GM19025 (cell line): ENCODE results near the gene ASAP2.

ENCODE experiments used
- ATAC-seq: cut with Tn5 transposase; IDR thresholded peaks from one replicate; pipeline ENCODE4 v1.9.1; 2021; ENCODE audit warnings: mild to moderate bottlenecking, low read depth, moderate library complexity; ENCODE audit not compliant: unreplicated experiment

The ASAP2 gene

DNA sequence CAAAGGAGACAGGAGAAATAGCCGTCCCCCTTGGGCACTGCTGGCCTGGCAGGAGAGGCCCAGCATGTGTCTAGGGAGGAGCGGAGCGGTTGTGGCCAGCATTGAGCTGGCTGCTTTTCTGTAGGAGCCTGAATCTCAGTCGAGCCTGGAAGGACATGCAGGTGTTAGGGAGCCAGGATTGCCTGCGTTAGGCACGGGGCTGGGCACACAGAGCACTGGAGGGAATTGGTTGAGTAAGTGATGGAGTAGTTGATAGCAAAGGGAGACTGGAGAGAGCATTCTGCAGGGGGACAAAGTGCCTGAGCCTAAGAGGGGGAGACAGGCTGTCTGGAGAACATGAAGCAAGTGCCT lies 22.8 kb downstream of the ASAP2 start:
- no peak for ATAC-seq

DNA sequence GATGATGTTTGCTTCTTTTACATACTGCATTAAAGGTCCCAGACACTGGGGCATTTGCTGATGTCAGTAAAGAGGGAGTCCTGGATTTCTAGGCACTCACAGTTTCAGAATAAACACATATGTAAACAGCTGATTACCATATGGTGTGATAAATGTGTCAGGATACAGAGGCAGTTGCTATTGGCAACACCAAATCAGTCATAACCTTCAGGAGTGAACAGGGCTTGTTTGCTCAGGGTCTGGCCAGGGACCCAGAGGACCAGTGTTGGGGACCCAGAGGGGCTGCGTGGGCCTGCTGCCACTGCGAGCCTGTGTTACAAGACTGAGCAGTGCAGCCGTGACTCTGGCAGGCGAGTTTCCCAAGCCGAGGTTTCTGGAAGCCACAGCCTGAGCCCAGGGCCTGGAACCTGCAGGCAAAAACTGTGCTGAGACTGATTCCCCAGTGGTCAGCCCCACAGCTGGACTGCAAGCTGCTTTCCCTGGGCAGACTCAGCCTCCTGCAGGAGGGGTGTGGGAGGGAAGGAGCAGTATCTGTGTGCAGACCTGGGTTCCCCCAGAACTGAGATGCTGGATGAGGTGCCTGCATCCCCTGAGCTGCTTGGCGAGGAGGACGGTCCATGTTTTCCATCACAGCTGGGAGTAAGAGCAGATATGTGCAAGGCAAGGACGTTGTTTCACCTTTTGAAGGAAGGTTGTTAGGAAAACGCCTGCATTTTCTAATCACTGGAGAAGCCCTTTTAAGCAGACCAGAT lies 23.6 kb downstream of the ASAP2 start:
- ATAC-seq = no peak

DNA sequence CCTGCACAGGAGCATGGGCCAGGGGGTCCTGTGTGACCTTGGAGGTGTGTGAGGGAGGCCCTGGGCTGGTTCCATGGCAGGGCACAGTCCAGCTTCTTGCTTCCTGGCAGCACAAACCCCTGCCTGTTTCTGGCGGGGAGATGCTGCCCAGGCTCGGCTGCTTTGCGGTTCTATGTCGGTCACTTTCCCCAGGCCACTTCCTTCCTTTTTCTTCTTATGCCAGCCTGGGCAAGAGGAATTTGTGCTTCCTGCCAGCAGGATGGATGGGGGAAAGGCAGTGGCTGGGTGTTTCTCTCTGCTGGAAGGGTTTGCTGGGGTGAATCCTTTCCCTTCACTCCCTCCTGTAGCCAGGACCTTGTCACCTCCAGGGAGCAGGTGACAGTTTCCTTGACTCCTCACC lies 24.3 kb downstream of the ASAP2 start:
- ATAC-seq = no peak

DNA sequence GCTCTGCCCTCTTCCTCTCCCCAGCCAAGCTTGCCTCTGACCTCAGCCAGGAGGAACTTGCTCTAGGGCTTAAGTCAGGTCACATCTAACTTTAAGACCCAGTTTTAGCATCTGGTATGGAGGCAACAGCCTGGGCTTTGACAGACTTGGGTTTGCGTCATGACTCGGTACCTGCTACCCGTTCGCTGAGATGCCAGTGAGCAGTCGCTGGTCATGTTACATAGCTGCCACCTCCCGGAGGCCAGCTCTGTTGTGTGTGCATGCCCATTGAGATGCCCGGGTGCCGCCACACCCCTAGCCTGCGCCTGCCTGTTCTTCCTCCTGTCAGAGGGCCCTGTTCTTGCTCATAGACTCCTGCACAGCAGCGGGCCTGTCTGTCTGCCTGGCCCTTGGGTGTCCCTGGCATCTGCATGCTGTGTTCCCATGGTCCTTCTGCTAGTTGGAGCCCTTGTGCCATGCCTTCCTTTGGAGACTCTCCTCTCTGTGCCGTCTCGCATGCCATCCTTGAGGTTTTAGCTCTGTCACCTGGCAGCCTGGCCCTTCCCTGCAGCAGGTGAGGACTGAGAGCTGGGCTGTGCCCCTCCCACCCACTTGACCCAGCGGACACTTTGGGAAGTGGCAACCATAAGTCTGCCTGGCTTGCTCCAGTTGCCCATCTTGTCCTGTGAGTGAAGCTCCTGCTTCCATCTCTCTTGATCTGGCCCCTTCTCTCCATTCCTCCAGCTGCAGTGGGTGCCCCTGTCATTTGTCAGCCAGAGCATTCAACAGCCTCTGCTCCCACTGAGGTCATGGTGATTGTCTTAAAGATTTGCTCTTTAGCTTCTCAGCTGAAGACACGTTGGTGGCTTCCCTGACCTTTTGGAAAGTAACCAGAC lies 24.9 kb downstream of the ASAP2 start:
- no peak for ATAC-seq

DNA sequence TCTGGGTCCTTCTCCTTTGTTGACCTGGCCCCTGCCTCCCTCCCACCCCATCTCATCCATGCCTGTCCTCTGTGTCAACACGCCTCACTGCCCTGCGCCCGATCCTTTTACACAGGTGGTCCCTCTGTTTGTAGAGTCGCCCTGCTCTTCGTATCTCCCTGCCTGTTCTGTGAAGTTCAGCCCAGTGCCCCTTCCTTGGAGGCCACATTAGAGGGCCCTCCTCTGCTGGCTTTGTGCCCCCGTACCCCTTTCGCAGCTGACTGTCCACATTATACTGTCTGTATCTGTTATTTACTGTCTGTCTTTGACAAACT lies 25.5 kb downstream of the ASAP2 start:
- ATAC-seq = no peak

DNA sequence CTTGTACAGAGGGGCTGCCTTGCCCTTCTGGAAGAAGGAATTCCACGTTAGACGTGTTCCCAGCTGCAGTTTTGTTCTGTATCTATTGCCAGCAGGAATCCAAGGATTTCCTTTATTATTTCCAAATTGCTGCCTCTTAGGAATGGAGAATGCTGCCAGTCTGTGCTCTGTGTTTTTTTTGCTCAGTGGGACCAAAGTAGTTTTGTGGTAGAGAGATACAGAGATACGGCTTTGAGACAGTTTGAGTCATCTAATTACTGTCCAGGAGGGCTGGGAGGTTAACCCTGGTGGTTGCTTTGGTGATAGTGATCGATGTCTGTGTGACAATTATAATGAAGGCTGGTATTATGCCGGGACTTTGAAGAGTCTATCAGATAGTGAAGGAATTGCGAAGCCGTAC lies 26.3 kb downstream of the ASAP2 start:
- no peak for ATAC-seq

DNA sequence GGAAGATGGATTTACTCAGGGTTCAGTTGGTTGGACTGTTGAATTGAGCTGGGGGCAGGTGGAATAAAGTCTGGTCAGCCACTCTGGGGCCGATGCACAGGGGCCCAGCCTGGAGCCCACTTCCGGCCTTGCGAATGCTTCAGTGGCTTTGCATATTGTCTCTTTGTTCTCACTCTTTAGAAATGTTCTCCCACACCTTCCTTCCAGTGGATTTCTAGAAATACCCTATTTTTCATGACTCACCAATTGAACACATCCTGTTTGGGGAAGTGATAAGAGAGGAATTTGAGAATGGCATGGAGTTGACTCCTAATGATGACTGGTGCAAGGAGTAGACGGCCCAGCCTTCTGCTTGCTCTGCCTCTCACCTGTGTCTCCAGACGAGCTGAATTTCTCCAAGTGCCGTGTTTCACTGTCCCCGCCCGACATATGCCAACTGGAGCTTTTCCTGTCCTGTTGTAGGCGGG lies 28.1 kb downstream of the ASAP2 start:
- no peak for ATAC-seq

DNA sequence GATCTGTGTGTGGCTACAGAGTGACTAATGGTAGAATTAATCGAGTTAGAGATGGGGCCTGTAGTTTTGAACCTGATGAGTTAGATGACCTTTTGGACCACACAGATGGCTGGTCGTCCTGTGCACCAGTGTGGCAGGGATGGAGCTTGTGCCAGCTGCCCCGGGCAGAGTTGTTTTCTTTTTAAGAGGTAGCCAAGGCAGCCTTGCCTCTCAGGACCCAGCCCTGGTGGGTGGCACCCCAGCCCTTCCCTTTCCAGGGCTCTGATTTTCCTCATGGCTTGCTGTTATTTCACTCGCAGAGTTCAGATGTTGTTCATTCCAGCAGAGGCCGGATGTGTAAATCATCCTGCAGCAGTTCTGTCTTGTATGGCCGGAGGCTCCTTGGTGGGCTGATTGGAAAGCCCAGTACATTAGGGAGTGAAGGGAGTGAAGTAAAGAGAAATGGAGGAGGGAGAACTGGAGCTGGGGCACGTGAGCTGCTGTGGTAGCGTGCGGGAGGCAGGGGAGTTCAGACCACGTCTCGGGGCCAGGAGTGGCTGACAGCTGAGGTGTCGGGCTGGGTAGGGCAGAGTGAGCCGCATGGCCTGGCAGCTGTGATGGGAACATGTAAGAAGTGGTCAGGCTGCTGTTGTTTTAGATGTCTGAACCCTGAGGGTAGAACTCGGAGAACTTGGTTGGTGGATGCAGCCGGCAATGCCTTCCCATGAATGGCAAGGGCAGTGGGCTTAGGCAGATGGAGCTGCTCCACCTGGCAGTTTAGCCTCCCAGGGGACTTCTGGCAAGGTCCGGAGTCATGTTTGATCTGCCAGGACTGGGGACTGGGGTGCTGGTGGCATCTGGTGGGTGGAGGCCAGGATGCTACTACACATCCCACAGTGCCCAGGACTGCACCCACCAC lies 28.8 kb downstream of the ASAP2 start:
- ATAC-seq = no peak

DNA sequence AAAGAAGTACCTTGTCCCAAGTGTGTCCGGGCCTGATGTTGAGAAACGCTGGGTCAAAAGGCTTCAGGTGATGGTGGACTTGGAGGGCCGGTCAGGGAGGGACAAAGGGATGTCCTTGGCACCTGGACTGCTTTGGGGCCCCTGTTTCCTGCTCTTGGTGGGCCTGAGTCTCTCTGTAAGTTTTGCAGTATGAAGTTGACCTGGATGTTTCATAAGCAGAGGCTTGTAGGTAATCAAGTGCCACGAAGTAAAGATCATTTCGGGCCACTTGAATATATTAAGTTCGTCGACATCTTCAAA lies 29.4 kb downstream of the ASAP2 start:
- ATAC-seq = no peak

DNA sequence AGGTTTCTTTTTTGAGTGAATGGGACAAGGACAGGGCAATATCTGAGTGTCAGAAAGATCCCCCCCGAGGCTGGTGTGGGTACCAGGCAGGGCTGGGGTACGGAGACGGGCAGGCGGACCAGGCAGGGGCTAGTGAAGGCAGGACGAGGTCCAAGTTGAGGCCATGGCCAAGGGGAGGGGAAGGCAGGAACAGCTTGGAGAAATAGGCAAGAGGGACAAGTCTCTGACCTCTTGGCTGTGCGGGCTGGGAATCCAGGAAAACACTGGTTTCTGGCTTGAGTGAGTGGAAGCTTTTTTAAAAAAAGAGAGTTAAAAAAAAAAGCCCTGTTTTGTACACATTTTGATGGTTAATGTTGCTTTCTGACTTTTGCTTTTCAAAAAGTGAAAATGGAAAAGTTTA lies 30.3 kb downstream of the ASAP2 start:
- ATAC-seq = no peak

DNA sequence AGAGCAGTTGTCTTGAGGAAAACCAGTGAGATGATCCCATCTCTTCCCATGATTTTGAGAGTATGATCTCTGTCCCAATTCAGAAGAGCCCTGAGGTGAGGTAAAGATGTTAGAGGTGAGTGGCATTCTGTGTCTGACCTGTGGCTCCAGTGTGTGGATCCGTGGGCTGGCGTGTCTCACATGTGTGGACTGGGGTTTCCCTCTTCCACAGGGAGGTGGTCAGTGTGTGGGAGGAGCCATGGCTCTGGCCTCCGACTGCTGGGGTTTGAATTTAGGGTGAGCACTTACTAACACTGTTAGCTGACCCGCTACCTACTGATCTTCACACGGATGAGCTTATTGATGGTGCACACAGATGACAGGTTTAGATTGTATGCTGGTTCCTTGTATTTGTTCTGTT lies 31.2 kb downstream of the ASAP2 start:
- ATAC-seq = no peak

DNA sequence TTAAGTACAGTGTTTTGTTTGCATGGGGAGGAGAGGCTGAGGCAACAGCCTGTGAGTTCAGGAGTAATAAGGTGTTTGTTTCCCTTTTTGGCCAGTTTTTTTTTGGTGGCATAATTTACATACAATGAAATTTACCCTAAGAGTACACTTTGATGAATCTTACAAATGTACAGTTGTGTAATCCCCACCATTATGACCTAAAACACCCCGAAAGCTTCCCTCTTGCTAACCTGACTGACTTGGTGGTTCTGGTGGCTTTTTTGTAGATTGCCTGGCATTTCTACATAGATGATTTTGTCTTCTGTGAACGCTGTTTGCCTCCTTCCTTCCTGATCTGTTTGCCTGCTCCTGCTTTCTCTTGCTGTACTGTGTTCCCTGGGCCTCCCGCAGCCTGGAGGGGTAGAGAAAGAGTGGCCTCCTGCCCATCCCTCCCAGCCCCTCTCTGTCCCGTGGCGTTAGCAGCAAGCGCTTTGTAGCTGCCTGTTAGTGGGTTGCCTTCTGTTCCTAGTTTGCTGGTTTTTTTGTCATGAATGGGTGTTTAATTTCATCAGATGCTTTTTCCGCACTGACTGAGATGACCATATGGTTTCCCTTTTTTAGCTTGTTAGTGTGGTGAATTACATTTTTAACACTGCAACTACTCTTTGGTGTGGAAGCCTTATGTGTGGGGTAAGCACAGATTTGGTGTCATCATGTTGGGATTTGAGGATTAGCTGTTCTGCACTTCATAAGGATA lies 32.1 kb downstream of the ASAP2 start:
- ATAC-seq = no peak

DNA sequence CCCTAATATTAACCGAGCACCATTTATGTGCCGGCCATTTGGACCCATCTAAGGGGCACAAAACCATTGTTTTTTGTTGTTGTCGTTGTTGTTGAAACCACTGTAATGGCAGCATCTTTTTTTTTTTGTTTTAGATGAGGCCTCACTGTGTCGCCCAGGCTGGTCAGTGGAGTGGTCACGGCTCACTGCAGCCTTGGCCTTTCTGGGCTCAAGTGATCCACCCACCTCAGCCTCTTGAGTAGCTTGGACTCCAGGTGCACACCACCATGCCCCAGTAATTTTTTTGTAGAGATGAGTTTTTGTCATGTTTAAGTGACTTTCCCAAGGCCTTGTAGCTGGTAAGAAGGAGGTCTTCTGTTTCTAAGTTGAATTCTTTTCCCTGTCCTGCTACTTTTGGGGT lies 33.0 kb downstream of the ASAP2 start:
- ATAC-seq = no peak

DNA sequence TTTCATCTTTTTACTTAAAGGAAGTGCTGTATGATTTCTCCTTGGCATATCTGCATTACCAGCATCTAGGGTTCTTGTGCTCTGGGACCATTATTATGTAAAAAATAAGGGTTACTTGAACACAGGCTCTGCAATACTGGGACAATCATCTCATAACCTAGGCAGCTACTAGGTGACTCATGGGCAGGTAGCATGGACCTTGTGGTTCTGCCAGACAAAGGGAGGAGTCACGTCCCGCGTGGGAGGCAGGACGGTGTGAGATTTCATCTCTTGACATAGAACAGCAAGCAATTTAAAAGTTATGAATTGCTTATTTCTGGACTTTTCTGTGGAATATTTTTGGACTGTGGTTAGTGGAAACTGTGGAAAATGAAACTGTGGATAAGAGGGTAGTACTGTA lies 34.1 kb downstream of the ASAP2 start:
- no peak for ATAC-seq

DNA sequence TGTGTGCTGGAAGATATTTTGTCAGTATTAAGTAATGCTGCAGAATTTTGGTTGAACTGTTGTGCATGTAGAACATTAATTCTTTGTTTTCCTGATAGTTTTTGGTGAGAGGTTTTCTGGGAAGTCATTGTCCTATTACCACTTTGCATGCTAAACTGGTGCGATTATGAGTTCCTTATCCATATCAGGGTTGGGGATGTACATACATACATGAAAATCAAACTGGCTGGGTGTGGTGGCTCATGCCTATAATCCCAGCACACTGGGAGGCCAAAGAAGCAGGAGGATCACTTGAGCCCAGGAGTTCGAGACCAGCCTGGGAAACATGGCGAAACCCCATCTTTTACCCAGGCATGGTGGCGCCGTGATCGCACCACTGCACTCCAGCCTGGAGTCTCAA lies 34.6 kb downstream of the ASAP2 start:
- no peak for ATAC-seq

DNA sequence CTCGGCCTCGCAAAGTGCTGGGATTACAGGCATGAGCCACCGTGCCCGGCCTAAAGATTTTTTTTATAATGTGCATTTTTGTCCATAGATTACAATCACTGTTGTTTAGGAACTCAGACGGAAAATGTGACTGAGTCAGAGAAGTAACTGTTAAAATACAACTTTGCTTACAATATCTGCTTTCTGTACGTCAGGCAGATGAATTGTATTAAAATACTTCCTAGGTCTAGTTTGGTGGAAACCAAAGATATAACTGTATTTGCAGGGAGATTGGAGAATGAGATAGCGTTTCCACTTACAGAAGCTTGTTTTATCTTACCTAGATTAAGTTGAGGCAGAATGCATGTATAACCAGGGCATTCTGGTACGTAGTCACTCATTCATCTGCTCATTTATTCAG lies 36.7 kb downstream of the ASAP2 start:
- no peak for ATAC-seq

DNA sequence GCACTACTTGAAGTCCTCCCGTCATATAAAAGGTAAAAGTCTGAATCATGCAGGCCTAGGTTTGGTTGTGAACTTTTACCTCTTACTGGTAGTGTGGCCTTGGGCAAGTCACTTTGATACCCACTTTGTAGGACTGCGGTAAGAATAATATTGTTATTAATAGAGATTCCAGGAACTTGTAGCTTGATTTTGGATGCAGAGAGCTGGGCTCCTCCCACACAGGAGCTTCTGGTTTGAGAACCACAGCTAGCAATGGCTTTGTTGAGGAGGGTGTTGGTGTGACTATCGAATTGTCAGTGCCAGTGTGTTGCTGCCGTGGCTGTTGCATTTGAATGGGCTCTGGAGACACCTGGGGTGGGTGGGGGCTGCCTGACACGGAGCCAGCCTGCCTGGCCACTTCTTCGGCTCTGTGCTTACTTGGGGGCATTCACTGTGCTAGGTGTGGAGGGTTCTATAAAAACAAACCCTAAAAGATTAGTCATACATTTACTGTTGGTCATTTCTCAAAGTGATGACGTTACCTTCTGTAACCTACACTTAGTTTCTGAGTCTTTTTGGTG lies 38.5 kb downstream of the ASAP2 start:
- ATAC-seq = no peak

DNA sequence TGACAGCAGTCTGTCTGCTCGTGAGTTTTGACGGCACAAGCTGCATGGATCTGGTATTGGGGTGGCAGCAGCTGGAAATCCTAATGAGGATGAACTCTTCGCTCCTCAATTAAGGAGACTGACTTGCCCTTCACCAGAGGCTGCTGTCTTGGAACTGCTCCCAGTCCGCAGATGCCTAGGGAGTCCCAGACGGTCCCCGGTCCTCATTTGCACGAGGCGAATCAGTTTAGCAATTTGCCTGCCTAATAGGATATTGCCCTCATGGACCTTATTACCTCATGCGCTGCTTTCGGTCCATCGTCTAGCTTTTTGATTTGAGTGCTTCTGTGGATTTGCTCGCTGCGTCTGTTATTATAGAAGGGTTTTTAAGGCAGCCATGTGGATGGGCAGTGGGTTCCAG lies 40.6 kb downstream of the ASAP2 start:
- no peak for ATAC-seq

DNA sequence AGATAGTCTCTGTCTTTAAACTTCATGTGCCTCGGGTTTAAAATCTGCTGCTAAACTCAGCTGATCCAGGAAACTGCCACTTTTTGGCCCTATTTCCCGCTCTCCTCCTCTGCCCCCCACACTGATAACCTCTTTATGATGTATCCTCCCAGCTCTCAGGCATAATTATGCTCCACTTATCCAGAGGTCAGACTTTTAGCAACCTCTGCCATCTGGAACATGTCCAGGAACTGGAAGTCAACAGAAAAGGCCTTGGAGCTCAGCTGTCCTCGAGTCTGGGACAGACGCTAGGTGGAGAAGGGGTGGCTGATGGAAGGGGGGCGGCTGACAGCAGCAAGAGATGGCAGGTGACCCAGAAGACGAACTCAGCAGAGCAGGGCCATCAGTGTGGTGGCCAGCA lies 41.2 kb downstream of the ASAP2 start:
- no peak for ATAC-seq

DNA sequence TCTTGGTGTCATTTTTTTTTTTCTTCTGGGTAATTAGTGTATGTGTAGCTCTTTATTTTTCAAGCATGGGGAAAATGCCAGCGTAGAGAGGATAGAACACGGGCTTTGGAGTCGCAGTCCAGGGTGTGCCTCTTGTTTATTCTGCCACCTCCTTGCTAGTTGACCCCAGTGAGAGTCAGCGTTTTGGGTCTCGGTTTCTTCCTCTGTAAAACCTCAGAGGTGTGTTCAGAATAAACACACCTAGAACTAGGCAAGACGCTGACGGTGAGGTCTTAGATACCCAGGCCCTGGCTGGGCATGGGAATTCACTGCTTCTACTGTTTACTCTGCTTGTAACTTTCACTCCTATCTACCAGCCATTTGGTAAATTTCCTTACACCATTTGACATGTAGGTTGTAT lies 41.8 kb downstream of the ASAP2 start:
- no peak for ATAC-seq
